Muscle of arm (tissue), 12 donors: Measurements from ENCODE around the gene ACRV1. TPM values are rescaled to one million over a fixed set of nuclear protein-coding genes. Genes with fewer than 3 reads are reported as not detected.
A peak's percentile ranks its signal among the peaks of the same experiment; 100 is the strongest.

Source experiments
- DNase-seq: peaks from one replicate; pipeline ENCODE4 v3.0.0-alpha.2; 2013
- polyA plus RNA-seq, 12 donors: library from polyadenylated mRNA; unstranded; fragments of 120-200 nt; gene quantifications; one replicate each; pipeline ENCODE4 v1.2.1, GENCODE V29; 2013; ENCODE audit not compliant: insufficient read length in 12 of 12

The ACRV1 gene
- polyA plus RNA-seq, 12 donors = 0.10 to 1.4 (median 0.37) TPM; not detected in 2

DNA sequence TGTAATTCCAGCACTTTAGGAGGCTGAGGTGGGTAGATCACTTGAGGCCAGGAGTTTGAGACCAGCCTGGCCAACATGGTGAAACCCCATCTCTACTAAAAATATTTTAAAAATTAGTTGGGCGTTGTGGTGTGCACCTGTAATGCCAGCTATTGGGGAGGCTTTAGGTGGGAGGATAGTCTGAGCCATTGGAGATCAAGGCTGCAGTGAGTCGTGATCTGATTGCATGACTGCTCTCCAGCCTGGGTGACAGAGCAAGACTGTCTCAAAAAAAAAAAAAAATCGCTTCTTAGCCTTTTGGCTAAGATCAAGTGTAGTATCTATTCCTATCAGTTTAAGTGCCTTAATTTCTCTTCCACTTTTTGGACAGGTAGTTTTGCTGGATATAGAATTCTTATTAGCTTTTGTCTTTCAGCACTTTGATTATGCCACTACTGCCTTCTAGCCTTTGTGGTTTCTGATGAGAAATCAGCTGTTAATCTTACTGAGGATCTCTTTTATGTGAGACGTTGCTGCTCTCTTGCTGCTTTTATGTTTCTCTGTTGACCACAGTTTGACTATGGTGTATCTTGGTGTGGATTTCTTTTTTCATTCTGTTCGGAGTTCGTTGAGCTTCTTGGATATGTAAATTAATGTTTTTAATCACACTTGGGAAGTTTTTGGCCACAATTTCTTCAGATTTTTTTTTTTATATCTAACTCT lies 31.0 kb downstream of the ACRV1 start:
- DNase-seq = no peak

GRCh38 chr11:125645871-125646270 lies 34.8 kb downstream of the ACRV1 start:
- DNase-seq = no peak

DNA sequence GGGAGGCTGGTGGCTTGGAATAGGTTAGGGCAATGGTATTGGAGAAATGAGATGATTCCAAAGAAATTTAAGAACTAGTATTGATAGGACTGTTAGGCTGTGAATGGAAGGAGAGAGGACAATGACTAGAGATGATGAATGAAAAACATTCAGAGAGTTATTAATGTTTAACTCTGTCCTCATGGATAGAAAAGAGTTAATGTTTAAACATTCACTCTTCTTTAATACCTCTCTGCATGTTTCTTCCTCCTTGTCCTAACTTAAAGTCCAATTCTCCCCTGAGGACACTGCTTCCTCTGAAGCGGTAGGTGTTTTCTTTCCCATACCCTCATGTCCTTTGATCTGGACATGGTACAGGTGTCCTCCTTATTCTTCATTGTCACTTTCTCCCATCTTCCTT lies 42.3 kb downstream of the ACRV1 start:
- no peak for DNase-seq

GRCh38 chr11:125637840-125638239 lies 42.8 kb downstream of the ACRV1 start:
- no peak for DNase-seq

GRCh38 chr11:125627236-125627910 lies 53.3 kb downstream of the ACRV1 start:
- DNase-seq = no peak

GRCh38 chr11:125626288-125626950 lies 54.2 kb downstream of the ACRV1 start:
- no peak for DNase-seq

DNA sequence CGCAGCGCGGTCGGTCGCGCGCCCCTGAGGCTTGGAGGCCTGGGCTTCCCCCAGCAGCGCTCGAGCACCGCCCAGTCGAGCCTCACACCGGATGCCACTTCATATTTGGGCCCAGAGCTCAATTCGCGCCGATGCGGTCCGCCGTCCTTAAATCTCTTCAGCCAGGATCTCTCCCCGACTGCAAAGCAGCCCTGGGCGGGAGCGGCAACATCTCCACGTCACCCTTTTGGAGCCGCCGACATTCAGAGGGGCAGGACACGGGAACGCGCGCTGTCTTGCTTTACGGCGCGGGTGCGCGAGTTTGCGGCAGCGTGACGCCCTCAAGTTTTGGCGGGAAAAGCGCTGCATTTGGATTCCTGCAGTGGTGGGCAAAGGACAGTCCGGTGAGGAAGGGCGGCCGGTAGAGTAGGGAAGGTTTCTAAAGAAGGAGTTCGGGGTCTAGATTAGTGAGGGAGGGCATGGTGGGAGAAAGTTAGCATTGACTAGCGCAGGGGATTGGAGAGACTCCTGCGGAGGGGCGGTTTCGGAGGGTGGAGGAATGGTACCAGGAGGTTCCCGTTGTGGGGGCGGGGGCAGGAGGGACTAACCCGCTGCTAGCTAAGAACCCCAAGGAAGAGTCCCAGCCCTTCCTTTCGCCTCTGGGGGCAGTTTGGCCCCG lies 54.9 kb downstream of the ACRV1 start:
- peak; percentile 94 for DNase-seq

GRCh38 chr11:125625225-125625629 lies 55.4 kb downstream of the ACRV1 start:
- no peak for DNase-seq

GRCh38 chr11:125624756-125625213 lies 55.9 kb downstream of the ACRV1 start, which contains the start of gene CHEK1:
Gene CHEK1 (plus strand): TSS chr11:125625163. CDS start chr11:125626769, 1,606 bp downstream.
- DNase-seq = no peak

DNA sequence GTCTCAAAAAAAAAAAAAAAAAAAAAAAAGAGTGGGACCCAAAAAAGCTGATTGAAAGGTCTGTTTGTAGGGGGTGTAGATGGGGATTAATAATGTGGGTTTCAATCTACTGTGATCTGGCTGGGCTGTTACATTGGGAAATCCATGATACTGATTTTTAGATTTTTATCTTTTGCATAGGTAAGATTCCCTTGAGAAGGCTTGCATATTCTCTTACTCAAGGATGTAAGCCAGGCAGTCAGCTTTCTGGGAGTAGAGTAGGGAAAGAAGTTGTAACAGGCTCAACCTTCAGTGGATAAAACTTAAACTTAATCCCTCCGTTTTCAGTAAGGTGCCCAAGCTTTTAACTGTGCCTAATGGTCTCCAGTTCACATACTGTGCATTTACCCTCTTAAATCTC lies 57.6 kb downstream of the ACRV1 start:
- no peak for DNase-seq

DNA sequence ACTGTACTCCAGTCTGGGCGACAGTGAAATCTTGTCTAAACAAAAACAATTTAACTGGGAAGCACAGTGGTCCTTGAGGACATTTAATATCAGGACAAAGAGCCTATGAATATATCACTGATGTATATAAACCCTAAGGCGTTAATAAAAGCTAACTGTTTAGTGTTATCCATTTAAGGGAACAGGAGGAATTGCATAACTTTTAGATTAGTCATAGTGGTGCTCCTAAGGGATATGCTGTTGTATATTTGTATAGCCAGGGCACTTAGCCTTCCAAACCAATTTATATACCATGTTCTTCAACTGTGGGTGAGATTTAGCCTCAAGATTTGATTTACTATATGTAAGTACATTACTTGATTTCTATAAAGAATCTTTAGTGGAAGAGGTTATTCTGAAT lies 58.7 kb downstream of the ACRV1 start:
- no peak for DNase-seq

Other genes with a start within 250 kb of the ACRV1 start
- gene FEZ1, start 184.6 kb downstream of the ACRV1 start, polyA plus RNA-seq = 10 to 100 TPM in 2 of 12 donors, 1 to 10 TPM in 8, not detected in 2; 4.8 to 15.6 (median 6.8) TPM
- 1,000 to 10,000 TPM in 1 of 12 donors, 10 to 100 TPM in 11; 61.6 to 1,300 (median 73.4) TPM for gene EI24, start 111.4 kb downstream of the ACRV1 start, polyA plus RNA-seq
- 100 to 1,000 TPM in 11 of 12 donors, not detected in 1; 101 to 146 (median 127) TPM for gene STT3A, start 88.0 kb downstream of the ACRV1 start, polyA plus RNA-seq
- gene CHEK1, start 55.7 kb downstream of the ACRV1 start, polyA plus RNA-seq = 10 to 100 TPM in 7 of 12 donors, 1 to 10 TPM in 4, not detected in 1; 5.5 to 17.1 (median 10.9) TPM
- gene PATE1, start 65.4 kb upstream of the ACRV1 start, polyA plus RNA-seq = under 1 TPM in 1 of 12 donors, not detected in 11; 0.13 TPM
- gene PATE2, start 98.0 kb upstream of the ACRV1 start, polyA plus RNA-seq = under 1 TPM in 3 of 12 donors, not detected in 9; 0.11 to 0.33 (median 0.15) TPM
- not detected for gene PATE3, start 107.3 kb upstream of the ACRV1 start, polyA plus RNA-seq
- gene PATE4, start 152.5 kb upstream of the ACRV1 start, polyA plus RNA-seq = under 1 TPM in 4 of 12 donors, not detected in 8; 0.10 to 0.26 (median 0.12) TPM
- gene HYLS1, start 206.8 kb upstream of the ACRV1 start, polyA plus RNA-seq = 1 to 10 TPM in 11 of 12 donors, not detected in 1; 4.2 to 7.8 (median 6.5) TPM
- gene PUS3, start 222.4 kb upstream of the ACRV1 start, polyA plus RNA-seq = 10 to 100 TPM in 10 of 12 donors, 1 to 10 TPM in 1, not detected in 1; 9.1 to 15.7 (median 13.0) TPM
- 1 to 10 TPM in 1 of 12 donors, under 1 TPM in 9, not detected in 2; 0.13 to 1.2 (median 0.60) TPM for gene DDX25, start 223.7 kb upstream of the ACRV1 start, polyA plus RNA-seq